Neutrophil (primary cell): ENCODE data around the gene PASD1.

Source experiments
- H3K27ac ChIP-seq: fragments of 200-600 bp; sonication (generic); 2 replicates; pipeline ENCODE4 v1.5.1; 2016; ENCODE audit warnings: mild to moderate bottlenecking, moderate library complexity
- H3K27me3 ChIP-seq: fragments of 200-600 bp; sonication (generic); 2 replicates; pipeline ENCODE4 v1.6.0; 2016; ENCODE audit warnings: mild to moderate bottlenecking
- H3K36me3 ChIP-seq: fragments of 200-600 bp; sonication (generic); 2 replicates; pipeline ENCODE4 v1.5.1; 2017
- H3K4me1 ChIP-seq, 2 experiments: fragments of 200-600 bp in 1 of 2; sonication (generic) in 1 of 2; 1 replicate in 1 of 2; 2 replicates in 1 of 2; pipeline versions ENCODE4 v1.5.1 to v1.6.1; 2013 to 2016; ENCODE audit warnings: low read depth in 1 of 2, low read length in 1 of 2, mild to moderate bottlenecking in 1 of 2, moderate library complexity in 1 of 2; ENCODE audit not compliant: control insufficient read depth in 1 of 2, insufficient read depth in 1 of 2
- H3K4me3 ChIP-seq, 2 experiments: fragments of 200-600 bp in 1 of 2; sonication (generic) in 1 of 2; 1 replicate in 1 of 2; 2 replicates in 1 of 2; pipeline ENCODE4 v1.5.1; 2013 to 2016; ENCODE audit warnings: low read depth in 1 of 2, low read length in 1 of 2, mild to moderate bottlenecking in 1 of 2, moderate library complexity in 1 of 2
- H3K9me3 ChIP-seq: fragments of 200-600 bp; sonication (generic); 2 replicates; pipeline ENCODE4 v1.5.1; 2016
- TF ChIP-seq, protein P1 (sequence below): fragments of 200-600 bp; sonication (generic); IDR thresholded peaks from 2 replicates; pipeline ENCODE4 v1.5.1; 2016; ENCODE audit warnings: antibody characterized with exemption

Gene PASD1

DNA sequence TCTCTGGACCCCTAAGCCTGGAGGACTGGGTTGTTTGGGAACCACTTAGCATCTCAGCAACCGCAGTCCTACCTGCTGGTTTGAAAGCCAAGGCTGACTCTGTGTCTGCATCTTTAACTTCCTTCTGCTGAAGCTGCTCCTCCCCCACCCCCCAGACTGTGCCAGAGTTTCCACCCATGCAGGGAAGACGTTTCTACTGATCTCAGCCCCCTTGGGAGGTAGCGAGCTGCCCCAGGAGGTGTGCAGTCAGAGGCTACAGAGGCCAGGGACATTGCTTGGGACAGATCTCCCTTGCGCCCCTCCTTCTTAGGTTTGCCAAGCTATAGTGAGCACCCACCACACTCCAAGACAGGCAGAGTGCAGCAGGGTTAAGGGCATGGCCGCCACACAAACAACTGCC lies 147.7 kb downstream of the PASD1 start:
- H3K9me3 ChIP-seq = no peaks in the 10 kb centered on the region

DNA sequence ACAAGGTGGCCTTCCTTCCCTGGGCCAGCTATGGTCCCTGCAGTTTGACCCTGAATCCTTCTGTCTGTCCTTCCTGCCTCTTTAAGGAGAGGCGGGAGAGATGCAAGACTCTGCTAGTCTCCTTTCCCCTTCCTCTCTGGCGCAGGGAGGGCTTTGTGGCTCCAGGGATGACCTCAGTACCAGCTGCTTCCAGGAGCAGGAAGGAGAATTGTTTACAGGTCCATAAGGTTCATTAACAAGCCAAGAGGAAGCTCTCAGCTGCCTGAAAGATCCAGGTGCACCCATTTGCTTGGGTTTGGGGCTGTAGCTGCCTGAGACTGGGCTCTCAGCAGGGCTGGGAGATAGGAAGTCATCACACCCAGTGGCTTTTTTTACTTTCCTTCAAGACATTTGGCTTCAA lies 148.3 kb downstream of the PASD1 start:
- Histone ChIP-seq H3K27me3 (no peaks in the 10 kb centered on the region), H3K4me3 (no peak overlapping the region), H3K9me3 (no peaks in the 10 kb centered on the region), H3K36me3 (no peaks in the 10 kb centered on the region), H3K27ac (no peak overlapping the region), H3K4me1 (no peaks in the 10 kb centered on the region)
- TF ChIP-seq, protein P1, sequence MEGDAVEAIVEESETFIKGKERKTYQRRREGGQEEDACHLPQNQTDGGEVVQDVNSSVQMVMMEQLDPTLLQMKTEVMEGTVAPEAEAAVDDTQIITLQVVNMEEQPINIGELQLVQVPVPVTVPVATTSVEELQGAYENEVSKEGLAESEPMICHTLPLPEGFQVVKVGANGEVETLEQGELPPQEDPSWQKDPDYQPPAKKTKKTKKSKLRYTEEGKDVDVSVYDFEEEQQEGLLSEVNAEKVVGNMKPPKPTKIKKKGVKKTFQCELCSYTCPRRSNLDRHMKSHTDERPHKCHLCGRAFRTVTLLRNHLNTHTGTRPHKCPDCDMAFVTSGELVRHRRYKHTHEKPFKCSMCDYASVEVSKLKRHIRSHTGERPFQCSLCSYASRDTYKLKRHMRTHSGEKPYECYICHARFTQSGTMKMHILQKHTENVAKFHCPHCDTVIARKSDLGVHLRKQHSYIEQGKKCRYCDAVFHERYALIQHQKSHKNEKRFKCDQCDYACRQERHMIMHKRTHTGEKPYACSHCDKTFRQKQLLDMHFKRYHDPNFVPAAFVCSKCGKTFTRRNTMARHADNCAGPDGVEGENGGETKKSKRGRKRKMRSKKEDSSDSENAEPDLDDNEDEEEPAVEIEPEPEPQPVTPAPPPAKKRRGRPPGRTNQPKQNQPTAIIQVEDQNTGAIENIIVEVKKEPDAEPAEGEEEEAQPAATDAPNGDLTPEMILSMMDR = no peak

More for the DNA sequence above, 147.7 kb downstream of the PASD1 start:
- Histone ChIP-seq H3K4me1 (no peaks in the 10 kb centered on the region), H3K36me3 (no peaks in the 10 kb centered on the region), H3K4me3 (no peak overlapping the region), H3K27me3 (no peaks in the 10 kb centered on the region), H3K27ac (no peak overlapping the region)
- TF ChIP-seq, protein P1 = no peak

DNA sequence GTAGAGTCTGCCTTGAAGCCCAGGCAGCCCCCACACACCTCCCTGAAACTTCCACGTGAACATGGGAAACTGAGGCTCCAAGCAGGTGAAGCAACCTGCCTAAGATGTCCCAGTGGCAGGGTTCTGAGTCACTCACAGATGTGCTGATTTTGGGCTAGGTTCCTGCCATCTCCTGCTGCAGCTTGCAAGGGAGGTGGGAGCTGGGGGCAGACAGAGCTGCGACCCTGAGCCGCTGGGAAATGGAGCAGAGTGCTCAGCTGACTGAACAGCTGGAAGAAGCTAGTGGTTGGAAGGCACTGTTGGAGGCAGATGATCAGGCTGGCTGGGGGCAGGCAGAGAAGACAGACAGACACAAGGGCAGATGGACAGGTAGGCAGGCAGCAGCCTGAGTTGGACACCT lies 148.8 kb downstream of the PASD1 start:
- no peak overlapping the region for H3K4me3 ChIP-seq
- no peaks in the 10 kb centered on the region for H3K27me3 ChIP-seq

DNA sequence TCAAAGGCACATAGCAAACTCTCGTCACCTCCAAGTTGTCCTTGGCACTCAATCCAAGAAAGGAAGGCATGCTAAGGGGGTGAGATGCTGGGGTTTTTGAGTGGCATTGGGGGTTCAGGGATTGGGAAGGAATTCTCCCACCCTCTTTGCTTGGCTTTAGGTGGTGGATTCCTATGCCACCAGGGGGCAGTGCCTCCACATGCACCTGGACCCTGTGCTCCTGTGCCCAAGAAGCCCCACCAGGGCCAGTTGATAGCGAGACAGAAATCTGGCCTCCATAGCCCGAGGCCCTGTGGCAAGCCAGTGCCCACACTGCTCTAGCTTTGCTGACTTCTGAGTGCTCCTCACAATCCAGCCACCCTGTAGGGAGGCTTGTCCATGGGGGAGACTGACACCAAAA lies 150.4 kb downstream of the PASD1 start:
- Histone ChIP-seq H3K36me3 (no peaks in the 10 kb centered on the region), H3K27ac (no peak overlapping the region), H3K4me3 (no peak overlapping the region), H3K9me3 (no peaks in the 10 kb centered on the region), H3K27me3 (no peaks in the 10 kb centered on the region), H3K4me1 (no peaks in the 10 kb centered on the region)
- TF ChIP-seq, protein P1 = no peak

More for the DNA sequence above, 148.8 kb downstream of the PASD1 start:
- Histone ChIP-seq H3K36me3 (no peaks in the 10 kb centered on the region), H3K9me3 (no peaks in the 10 kb centered on the region), H3K4me1 (no peaks in the 10 kb centered on the region), H3K27ac (no peak overlapping the region)
- TF ChIP-seq, protein P1 = no peak

DNA sequence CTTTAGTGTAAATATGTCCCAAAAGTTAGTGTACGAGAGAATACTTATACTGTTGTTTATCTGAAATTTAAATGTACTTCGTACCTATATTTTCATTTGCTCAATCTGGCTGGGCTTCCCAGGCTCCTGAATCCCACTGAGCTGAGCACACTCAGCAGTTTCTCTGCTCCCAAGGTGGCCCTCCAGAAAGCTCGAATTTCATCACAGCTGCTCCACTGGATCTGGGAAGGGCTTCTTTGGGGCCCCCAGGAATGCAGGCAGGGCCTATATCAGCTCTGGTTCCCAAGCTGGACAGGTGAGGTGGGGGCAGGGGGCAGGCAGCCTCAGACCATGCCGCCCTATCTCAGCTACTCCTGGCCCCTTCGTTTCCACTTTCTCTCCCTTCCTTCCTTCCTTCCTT lies 150.9 kb downstream of the PASD1 start:
- Histone ChIP-seq H3K36me3 (no peaks in the 10 kb centered on the region), H3K27me3 (no peaks in the 10 kb centered on the region), H3K9me3 (no peaks in the 10 kb centered on the region), H3K27ac (no peak overlapping the region), H3K4me3 (no peak overlapping the region), H3K4me1 (no peaks in the 10 kb centered on the region)
- TF ChIP-seq, protein P1 = no peak

DNA sequence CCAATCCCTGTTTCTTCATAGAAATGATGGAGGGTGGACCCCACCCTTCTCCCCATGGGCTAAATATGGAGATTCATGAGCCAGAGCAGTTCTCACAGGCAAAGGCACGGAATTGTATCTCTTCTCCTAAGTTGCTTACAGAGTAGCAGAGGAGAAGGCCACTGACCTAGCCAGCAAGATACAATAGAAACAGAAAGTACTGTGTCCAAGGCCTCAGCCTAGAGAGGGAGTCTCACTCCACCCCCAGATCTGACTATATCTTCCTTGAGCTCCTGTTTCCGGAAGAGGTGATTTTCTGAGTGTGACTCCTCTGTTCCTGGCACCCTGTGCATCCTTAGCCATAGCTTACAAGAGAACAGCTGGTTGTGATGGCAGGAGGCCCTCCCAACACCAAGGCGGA lies 152.3 kb downstream of the PASD1 start, which contains the start of gene FATE1:
TSS of gene FATE1 (plus strand) at position 284 of the 400 bp plus-strand sequence. CDS start at position 369, 85 bp downstream.
- no peaks in the 10 kb centered on the region for H3K36me3 ChIP-seq
- H3K27ac ChIP-seq = no peak within 1 kb of the TSS
- H3K27me3 ChIP-seq = no peaks in the 10 kb centered on the region
- no peak within 1 kb of the TSS for H3K4me3 ChIP-seq
- no peaks in the 10 kb centered on the region for H3K4me1 ChIP-seq
- TF ChIP-seq, protein P1 = no peak
- H3K9me3 ChIP-seq = no peaks in the 10 kb centered on the region
